Osteocyte (in vitro differentiated cells): ENCODE data around the gene ZNF524. TPM values are rescaled to one million over a fixed set of nuclear protein-coding genes. Genes with fewer than 3 reads are reported as not detected.
"Not testable (repeated sequence)": the region's sequence is repeated elsewhere in the genome, so short reads cannot be mapped to it uniquely, and the experiment has no call there.

Source experiments
- DNase-seq: peaks from one replicate; pipeline ENCODE4 v3.0.0; 2021; ENCODE audit warnings: mixed read lengths; ENCODE audit not compliant: unreplicated experiment; ENCODE audit errors: extremely low spot score
- H3K27ac Mint-ChIP-seq: one replicate; pipeline ENCODE4 v1.8.0; 2021; ENCODE audit warnings: mild to moderate bottlenecking, mixed read lengths; ENCODE audit not compliant: unreplicated experiment
- H3K27me3 Mint-ChIP-seq: one replicate; pipeline ENCODE4 v1.8.0; 2021; ENCODE audit warnings: mixed read lengths; ENCODE audit not compliant: unreplicated experiment
- H3K36me3 Mint-ChIP-seq: one replicate; pipeline ENCODE4 v1.8.0; 2021; ENCODE audit warnings: mixed read lengths; ENCODE audit not compliant: unreplicated experiment
- H3K4me1 Mint-ChIP-seq: one replicate; pipeline ENCODE4 v1.8.0; 2021; ENCODE audit warnings: mixed read lengths; ENCODE audit not compliant: unreplicated experiment
- H3K4me3 Mint-ChIP-seq: one replicate; pipeline ENCODE4 v1.8.0; 2021; ENCODE audit warnings: mild to moderate bottlenecking, moderate library complexity, mixed read lengths; ENCODE audit not compliant: unreplicated experiment
- H3K9me3 Mint-ChIP-seq: one replicate; pipeline ENCODE4 v1.8.0; 2021; ENCODE audit warnings: mixed read lengths; ENCODE audit not compliant: unreplicated experiment
- total RNA-seq: library from RNA; stranded (reverse); gene quantifications from 2 replicates; pipeline ENCODE4 v1.2.1, GENCODE V29; 2021
- TF ChIP-seq, protein P1 (sequence below): fragments of 200-600 bp; sonication (generic); IDR thresholded peaks from 2 replicates; pipeline ENCODE4 v1.5.0; 2021; ENCODE audit warnings: antibody characterized with exemption, mild to moderate bottlenecking, moderate library complexity

Gene ZNF524
- total RNA-seq, 1 donor from 2014 or later, result 15.5 TPM

DNA sequence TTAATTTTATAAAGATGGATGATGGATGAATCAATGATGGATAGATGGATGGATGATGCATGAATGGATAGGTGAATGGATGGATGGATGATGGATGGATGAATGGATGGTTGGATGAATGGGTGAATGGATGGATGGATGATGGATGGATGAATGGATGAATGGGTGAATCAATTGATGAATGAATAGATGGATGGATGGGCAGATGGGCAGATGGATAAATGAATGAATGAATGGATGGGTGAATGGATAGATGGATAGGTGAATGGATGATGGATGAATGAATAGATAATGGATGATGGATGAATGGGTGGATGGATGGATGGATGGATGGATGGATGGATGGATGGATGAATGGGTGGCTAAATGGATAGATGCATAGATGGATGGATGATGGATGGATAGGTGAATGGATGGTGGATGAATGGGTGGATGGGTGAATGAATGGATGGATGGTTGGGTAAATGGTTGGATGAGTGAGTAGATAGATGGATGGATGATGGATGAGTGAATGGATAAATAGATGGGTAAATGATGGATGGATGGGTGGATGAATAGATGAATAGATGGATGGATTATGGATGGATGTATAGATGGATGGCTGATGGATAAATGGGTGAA is 32.3 kb upstream of the ZNF524 start:
- Mint-ChIP-seq H3K4me1 (no peaks in the 10 kb centered on the region), H3K27ac (no peak overlapping the region), H3K4me3 (no peak overlapping the region), H3K36me3 (no peaks in the 10 kb centered on the region), H3K9me3 (no peaks in the 10 kb centered on the region), H3K27me3 (peaks cover 9% of the 10 kb centered on the region)
- TF ChIP-seq, protein P1, sequence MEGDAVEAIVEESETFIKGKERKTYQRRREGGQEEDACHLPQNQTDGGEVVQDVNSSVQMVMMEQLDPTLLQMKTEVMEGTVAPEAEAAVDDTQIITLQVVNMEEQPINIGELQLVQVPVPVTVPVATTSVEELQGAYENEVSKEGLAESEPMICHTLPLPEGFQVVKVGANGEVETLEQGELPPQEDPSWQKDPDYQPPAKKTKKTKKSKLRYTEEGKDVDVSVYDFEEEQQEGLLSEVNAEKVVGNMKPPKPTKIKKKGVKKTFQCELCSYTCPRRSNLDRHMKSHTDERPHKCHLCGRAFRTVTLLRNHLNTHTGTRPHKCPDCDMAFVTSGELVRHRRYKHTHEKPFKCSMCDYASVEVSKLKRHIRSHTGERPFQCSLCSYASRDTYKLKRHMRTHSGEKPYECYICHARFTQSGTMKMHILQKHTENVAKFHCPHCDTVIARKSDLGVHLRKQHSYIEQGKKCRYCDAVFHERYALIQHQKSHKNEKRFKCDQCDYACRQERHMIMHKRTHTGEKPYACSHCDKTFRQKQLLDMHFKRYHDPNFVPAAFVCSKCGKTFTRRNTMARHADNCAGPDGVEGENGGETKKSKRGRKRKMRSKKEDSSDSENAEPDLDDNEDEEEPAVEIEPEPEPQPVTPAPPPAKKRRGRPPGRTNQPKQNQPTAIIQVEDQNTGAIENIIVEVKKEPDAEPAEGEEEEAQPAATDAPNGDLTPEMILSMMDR, result no peak
- no peak for DNase-seq

DNA sequence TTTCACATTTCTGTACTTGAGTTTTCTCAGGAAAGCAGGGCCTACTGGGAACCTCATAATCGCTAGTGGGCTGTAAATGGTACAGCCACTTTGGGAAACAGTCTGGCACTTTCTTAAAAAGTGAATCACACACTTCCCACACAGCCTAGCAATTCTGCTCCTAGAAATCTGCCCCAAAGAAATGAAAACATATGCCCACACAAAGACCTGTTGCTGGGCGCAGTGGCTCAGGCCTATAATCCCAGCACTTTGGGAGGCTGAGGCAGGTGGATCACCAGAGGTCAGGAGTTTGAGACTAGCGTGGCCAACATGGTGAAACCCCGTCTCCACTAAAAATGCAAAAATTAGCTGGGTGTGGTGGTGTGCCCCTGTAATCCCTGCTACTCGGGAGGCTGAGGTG is 30.6 kb upstream of the ZNF524 start:
- not testable (repeated sequence) for H3K27ac Mint-ChIP-seq

GRCh38 chr19:55573929-55574328 is 26.2 kb upstream of the ZNF524 start:
- H3K27me3 Mint-ChIP-seq, H3K4me1 Mint-ChIP-seq, H3K9me3 Mint-ChIP-seq, H3K27ac Mint-ChIP-seq, DNase-seq, H3K4me3 Mint-ChIP-seq: not testable (repeated sequence)
- peaks cover 12% of the 10 kb centered on the region for H3K36me3 Mint-ChIP-seq

More for the DNA sequence above, 30.6 kb upstream of the ZNF524 start:
- not testable (repeated sequence) for H3K9me3 Mint-ChIP-seq, DNase-seq, H3K36me3 Mint-ChIP-seq, H3K27me3 Mint-ChIP-seq, H3K4me1 Mint-ChIP-seq, H3K4me3 Mint-ChIP-seq

- Mint-ChIP-seq H3K27ac (no peak overlapping the region), H3K9me3 (no peaks in the 10 kb centered on the region), H3K27me3 (no peaks in the 10 kb centered on the region), H3K36me3 (peaks cover 16% of the 10 kb centered on the region), H3K4me3 (peak overlapping the region; percentile 54), H3K4me1 (peaks cover 13% of the 10 kb centered on the region)
- no peak for DNase-seq
- TF ChIP-seq, protein P1, result no peak
Measured at GRCh38 chr19:55576746-55577145, 23.3 kb upstream of the ZNF524 start.

- TF ChIP-seq, protein P1, result no peak
- no peak for DNase-seq
- Mint-ChIP-seq H3K36me3 (peaks cover 16% of the 10 kb centered on the region), H3K4me1 (peaks cover 13% of the 10 kb centered on the region), H3K27me3 (no peaks in the 10 kb centered on the region), H3K9me3 (no peaks in the 10 kb centered on the region), H3K27ac (no peak overlapping the region), H3K4me3 (no peak overlapping the region)
Measured at GRCh38 chr19:55578031-55578760, 21.9 kb upstream of the ZNF524 start.
